ENCODE results near the gene KLHL6. TPM values are rescaled to one million over a fixed set of nuclear protein-coding genes. Genes with fewer than 3 reads are reported as not detected.
A peak's percentile ranks its signal among the peaks of the same experiment; 100 is the strongest.
"Not testable (repeated sequence)": the region's sequence is repeated elsewhere in the genome, so short reads cannot be mapped to it uniquely, and the experiment has no call there.

Gene KLHL6
- total RNA-seq, 1 donor from 2014 or later = 13.0 TPM

DNA sequence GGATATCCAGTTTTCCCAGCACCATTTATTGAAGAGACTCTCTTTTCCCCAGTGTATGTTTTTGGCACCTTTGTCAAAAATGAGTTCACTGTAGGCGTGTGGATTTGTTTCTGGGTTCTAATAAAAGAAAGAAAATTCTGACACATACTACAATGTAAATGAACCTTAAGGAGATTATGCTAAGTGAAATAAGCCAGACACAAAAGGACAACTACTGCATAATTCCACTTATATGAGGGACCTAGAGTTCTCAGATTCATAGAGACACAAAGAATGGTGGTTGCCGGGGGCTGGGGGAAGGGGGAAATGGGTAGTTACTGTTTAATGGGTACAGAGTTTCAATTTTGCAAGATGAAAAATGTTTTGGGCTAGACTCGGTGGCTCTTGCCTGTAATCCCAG is 14.7 kb upstream of the KLHL6 start:
- not testable (repeated sequence) for DNase-seq (ENCODE audit: extremely low read depth, low read depth, low spot score)

DNA sequence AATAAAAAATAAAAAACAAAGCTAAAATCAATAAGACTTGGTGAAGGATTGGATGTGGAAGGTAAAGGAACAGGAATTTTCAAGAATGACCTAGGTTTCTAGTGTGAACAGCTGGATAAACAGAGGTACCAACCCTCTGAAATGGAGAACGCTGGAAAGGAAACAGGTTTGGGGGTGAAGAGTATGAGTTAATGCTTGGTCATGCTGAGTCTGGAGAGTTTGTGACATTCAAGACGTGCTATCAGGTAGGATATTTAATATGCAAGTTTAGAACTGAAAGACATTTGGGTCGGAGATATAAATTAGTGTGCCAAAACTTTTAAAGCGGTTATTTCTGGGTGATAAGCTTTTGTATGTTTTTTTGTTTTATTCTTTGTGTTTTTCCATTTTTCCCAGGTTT is 11.4 kb upstream of the KLHL6 start:
- DNase-seq (ENCODE audit: extremely low read depth, low read depth, low spot score) = no peak

DNA sequence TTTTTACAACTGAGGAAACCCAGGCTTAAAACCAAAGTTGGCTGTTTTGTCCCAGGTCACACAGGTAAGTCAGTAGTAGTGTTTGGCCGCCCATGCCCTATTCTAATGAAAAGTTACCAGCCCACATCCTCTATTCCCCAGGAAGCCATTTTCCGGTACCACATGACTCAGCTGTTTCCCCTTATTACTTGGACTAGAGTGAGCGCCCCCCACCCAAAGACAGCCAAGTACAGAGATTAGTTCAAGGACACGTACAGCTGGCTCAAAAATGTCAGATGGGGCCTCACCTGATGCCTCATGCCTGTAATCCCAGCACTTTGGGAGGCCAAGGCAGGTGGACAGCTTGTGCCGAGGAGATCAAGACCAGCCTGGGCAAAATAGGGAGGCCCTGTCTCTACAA is 8.5 kb upstream of the KLHL6 start:
- DNase-seq (ENCODE audit: extremely low read depth, low read depth, low spot score) = no peak

DNA sequence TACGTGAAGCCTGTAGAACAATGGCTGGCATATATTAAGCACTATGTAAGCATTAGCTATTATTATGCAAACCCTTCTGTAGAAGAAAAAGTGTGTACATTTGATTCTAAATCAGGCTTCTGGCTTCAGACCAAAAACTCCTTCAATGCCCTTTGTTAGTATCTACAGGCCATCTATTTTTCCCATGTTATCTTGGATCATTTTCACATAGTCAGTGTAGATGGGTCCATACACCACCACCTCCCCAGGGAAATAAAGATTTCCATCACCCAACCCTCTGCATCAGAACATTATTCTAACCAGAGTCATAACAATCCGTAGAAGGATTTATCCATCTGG is 8.0 kb upstream of the KLHL6 start:
- no peak for DNase-seq (ENCODE audit: extremely low read depth, low read depth, low spot score)

DNA sequence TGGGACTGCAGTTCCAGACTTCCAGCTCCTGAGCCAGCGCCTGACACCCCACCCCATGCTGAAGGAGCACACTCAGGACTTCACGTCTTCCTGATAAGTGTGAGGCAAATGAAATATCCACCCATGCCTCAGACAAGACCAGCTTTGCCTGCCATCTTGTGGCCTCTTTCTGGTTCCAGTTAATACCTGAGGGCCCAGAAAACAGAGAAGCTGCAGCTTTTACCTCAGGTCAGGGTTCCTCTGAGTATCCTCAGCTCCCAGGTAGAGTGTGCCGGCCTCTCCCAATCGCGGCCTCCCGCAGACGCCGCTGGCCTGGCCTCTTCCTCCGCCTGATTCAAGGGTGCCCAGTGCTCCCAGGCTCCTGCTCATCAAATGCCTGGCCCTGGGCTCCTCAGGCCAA is 5.1 kb upstream of the KLHL6 start:
- no peak for DNase-seq (ENCODE audit: extremely low read depth, low read depth, low spot score)

DNA sequence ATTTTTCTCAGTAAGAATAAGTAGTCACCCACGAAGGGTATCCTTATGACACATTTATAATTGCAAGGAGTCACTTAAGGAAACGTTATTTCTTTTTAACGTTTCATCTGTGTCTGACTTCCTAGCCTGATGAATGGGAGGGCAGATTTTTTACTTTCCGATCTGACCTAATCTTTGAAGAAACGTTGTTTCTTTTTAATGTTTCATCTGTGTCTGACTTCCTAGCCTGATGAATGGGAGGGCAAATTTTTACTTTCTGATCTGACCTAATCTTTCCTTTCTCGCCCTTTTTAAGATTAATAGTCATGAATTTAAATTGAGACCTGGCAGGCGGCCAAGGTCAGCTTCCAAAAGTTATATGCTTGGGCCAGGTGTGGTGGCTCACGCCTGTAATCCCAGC is 3.0 kb upstream of the KLHL6 start:
- DNase-seq (ENCODE audit: extremely low read depth, low read depth, low spot score) = no peak

DNA sequence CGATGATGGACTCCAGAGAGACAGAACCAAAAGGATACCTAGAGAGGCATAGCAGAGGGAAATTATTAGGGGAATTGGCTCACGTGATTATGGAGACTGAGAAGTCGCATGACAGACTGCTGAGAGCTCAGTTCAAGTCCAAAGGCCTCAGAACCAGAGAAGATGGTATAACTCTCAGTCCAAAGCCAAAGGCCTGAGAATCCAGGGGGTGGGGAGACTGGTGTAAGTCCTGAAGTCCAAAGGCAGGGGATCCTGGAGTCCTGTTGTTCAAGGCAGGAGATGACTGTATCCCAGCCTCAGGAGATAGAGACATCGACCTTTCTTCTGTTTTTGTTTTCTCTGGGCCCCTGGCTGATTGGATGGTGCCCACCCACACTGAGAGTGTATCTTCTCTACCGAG is 1.2 kb upstream of the KLHL6 start:
- no peak for DNase-seq (ENCODE audit: extremely low read depth, low read depth, low spot score)

DNA sequence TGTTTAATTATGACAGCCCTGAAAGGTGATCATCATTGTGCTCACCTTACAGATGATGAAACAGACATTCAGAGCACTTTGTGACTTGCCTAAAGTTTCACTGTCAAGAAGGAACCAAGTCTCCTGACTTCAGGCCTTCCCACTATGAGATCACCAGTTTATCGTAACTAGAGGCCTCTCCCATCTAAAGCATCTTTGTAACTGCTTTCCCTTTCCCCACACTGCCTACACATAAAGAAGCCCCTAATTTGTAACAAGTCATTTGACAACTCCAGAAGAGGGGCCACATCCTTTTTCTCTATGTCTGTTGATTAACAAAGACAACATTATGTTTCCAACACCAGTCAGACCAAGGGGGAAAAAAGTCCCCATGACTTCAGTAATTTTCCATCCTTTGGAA is 1.1 kb downstream of the KLHL6 start:
- DNase-seq (ENCODE audit: extremely low read depth, low read depth, low spot score) = no peak

DNA sequence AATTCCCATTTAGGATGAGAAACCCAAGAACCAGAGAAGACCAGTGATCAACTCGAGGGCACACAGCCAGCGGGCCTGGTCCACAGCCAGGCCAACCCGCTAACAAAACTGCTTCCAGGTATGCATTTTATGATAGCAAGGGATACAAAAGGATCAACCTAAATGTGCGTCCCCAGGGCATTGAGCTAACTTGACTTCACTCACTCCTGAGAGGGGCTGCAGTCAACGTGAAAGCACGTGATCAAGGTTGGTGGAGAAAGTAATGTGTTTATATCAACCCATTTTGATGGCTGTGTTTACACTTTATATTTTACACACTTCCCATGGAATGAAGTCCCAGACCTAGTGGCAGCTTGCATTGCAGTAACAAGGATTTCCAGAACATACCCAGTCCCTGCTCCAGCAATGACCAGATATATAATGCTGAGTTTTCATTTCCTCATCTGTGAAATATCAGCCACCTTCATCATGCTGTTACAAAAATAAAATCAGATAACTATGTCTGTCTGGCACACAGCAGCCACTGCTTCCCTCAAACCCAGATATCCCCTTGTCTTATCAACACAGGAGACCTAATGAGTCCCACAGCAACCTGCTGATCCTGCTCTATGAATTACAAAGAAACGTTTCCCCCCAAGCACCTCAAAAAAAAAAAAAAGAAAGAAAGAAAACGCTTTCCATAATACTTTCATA is 2.0 kb downstream of the KLHL6 start:
- no peak for DNase-seq (ENCODE audit: extremely low read depth, low read depth, low spot score)

DNA sequence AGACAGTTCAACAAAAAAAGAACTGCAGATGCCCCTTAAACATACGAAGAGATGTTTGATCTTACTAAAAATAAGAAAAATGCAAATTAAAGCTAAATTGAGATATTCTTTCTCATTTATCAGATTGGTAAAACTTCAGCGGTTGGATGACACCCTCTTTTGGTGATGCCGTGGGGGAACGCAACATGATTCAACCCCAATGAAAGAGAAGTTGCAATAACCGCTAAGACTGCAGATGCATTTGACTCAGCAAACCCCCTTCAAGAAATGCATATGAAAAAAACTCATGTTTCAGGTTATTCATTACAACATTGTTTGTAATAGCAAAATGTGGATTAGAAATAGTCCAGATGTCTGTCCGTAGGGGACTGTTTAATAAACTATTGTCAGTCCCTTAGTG is 3.6 kb downstream of the KLHL6 start:
- no peak for DNase-seq (ENCODE audit: extremely low read depth, low read depth, low spot score)

DNA sequence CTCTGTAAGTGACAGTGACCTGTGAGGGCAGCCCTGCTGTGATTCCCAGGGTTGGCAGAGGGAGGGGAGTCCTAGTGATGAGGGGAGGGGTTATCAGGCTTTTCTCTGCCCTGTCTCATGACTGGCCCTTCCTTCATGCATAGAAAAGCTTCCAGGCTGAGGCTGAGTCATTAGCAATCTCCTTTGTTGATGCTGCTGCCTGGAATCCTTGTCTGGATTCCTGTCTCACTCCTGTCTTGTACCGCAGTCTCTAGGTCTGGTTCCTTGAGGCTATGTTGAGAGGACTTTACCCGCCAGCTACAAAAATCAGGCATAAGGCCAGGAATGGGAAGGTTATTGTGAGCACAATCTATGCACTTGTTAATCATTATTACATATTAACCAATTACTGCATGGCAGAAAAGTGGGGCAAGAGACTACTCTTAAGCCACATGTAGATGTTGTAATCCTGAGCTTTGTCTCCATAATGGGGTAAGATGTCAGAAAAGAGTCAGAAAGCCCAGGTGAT is 7.2 kb downstream of the KLHL6 start:
- DNase-seq (ENCODE audit: extremely low read depth, low read depth, low spot score) = peak; percentile 78

DNA sequence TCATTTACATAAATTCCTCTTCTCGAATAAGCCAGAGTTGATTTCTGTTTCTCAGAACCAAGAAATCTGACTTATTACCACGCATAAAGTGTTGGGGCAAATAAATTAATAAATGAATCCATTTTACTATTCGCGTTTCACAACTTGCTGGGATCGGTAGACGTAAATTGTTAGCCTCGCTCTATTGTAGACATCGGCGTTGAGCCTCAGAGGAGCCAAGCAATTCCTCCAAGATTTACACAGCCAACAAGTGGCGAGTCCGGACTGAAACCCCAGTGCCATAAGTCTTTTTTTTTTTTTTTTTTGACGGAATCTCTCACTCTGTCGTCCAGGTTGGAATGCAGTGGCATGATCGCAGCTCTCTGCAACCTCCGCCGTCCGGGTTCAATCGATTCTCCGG is 8.9 kb downstream of the KLHL6 start:
- no peak for DNase-seq (ENCODE audit: extremely low read depth, low read depth, low spot score)

DNA sequence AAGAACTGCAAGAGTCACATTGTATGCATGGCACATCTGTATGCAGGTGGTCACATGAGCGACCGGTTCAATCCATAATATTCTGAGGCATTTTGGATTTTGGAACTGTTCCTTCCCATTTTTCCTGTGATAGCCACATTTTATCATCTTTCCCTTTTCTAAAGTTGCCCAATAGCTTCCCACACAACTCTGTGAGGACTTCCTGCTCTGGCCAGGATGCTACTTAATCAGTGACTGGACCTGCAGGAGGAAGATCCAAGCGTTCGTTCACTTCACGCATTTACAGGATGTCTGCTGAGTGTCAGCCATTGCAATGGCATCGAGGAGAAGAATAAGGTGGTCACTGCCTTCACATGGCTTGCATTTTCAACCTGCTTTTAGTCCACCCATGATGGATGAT is 9.8 kb downstream of the KLHL6 start:
- DNase-seq (ENCODE audit: extremely low read depth, low read depth, low spot score) = no peak

DNA sequence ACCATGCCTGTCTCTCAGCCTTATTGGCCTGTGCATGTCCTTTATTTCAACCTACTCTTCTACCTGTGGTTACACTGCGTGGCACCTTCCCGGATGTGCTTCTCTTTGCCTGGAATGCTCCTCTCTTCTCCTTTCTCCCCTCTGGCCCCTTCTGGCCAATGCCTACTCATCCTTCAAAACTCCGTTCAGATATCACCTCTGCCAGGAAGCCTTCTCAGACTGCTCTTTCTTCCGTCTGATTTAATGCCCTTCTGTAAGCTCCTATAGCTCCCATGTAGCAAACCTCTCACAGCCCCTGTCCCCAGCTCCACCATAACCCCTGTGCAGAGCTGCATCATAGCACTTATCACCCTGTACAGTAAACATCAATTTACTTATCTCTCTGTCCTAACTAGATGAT is 13.2 kb downstream of the KLHL6 start:
- no peak for DNase-seq (ENCODE audit: extremely low read depth, low read depth, low spot score)

DNA sequence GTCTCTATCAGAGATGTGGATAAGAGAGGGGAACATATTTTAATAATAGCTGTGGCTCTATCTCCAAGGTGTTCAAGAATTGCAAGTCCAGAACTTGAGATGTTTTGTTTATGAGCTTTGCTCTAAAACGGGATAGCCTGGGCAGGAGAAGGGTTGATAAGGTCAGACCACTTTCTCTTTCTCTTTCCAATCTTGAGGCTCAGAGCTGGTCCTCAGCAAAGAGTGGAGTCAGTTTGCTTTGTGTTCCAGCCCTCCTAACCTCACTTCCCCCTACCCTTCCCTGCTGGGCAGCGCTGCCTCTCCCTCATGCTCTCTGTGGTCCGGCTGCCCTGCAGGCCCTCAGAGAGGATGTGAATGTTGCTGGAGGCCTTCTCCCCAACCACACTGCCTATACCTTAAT is 13.8 kb downstream of the KLHL6 start:
- DNase-seq (ENCODE audit: extremely low read depth, low read depth, low spot score) = no peak

DNA sequence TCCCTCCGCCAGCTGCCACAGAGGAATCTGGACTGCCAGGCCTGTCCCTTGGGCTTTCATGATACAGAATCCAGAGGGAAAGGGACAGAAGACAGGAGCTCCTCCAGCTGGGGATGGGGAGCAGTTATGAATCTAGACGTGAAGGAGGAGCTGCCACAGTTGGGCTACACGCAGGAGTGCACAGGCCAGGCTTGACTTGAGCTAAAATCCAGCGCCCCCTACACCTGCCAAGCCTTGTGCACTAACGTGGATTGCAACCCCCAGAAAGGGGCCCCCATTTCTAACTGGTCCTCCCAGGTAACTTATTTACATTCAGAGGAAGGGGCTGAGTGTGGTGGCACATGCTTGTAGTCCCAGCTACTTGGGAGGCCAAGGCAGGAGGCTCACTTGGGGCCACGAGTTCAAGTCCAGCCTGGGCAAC is 14.3 kb downstream of the KLHL6 start:
- no peak for DNase-seq (ENCODE audit: extremely low read depth, low read depth, low spot score)

DNA sequence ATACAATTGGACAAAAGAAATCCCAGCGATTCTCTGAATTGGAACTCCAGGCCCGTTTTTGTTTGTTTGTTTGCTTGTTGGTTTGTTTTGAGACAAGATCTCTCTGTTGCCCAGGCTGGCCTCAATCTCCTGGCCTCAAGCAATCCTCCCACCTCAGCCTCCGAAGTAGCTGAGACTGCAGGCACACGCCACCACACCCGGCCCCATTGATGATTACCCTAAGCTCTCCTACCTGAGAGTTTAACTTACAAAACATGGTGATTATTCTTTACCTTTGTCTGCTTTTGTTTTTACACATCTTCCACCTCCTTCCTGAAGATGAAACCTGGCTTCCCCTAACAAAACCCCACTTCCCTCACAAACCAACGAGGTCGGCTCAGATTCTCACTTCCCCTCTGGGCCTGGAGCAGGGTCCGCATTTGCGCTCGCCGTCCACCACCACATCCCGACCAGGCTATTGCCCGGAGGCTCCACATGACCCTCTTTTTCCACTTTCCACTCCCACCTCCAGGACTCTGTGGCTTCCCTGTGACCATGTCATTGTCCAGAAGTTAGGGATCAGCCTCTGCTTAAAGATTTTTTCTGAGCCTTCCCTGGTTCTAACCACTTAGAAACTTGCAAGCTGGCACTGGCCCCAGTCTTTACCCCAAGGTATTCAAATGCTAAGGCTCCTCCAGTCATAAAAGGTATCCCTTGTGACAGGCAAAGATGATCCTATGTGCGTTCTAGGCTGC is 14.8 kb downstream of the KLHL6 start:
- DNase-seq (ENCODE audit: extremely low read depth, low read depth, low spot score) = no peak

DNA sequence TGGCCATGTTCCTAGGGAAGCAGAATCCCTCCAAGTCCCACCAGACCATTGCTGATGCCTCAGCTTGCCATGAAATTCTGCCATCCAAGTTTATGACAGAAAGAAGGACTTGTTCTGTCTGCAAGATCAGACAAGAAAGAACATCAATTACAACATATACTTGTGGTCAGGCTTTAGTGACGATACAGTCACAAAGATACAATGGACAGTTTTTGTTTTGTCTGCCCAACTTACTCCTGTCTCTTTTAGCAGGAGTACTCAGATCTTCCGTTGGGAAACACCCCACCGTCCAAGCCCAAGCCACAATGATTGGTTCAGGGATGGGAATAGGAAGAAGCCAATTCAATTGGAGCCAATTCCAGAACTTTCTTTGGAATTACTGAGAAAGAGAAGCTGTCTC is 15.7 kb downstream of the KLHL6 start:
- DNase-seq (ENCODE audit: extremely low read depth, low read depth, low spot score) = no peak

DNA sequence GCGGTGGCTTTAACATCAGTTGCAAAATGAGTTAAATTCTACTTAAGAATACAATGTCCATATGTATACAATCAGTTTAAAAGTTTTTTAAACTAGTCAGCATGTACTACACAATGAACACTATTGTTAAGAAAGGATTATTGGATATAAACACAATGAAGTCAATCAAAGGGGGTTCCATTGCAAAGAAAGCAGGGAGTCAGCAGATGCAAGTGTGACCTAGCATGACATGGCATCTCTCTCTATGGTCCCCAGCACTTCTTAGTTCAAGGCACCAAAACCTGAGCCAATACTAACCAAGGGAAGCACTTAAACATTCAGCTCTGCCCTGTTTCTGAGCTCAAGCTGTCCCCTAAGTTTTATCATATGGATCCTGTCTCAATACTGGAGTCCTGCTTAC is 17.0 kb downstream of the KLHL6 start:
- no peak for DNase-seq (ENCODE audit: extremely low read depth, low read depth, low spot score)

DNA sequence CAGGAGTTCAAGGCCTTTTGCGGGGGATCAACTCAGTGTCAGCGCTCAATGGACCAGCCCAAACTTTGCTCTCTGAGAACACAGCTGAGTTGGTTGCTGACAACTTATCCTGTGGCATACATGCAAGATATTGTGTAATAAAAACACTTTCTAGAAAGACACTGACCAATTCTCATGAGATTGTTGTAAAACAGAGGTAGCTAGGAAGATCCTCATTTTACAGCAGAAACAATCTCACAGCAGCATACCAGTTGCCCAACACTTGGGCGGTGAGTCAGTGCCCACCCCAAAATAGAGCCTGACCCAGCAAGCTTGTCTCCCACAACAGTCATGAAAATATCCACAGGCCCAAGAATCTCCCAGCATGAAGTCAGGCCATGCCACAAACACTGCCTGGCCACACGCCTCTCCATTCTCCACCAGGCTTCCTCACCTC is 18.2 kb downstream of the KLHL6 start:
- DNase-seq (ENCODE audit: extremely low read depth, low read depth, low spot score) = no peak

DNA sequence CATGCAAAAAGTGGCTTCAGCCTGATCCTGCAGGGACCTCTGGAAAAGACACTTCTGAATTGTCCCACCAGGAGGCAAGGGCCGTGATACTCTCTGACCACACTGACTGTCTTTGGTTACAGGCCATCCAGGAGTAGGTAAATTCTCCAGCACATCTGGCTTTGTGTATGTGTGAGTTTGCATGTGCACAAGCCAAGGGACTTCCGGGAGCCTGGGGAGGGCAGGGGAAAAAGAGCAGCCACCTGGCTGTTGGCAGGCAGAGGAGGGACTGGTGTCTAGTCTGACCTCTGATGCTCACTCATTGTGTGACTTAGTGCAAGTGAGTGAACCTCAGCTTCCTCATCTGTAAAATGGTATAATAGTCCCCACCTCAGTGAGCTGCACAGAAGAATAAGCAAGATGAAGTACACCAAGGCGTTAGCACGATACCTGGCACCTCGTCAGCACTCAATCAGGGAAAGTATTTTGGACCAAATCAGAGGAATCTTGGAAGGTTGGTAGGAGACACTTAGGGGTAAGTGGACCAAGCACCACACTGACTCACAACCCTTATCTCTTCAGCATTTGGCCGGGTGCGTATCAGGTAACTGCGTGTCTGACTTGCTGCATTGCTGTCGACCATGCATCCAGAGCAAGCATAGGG is 19.1 kb downstream of the KLHL6 start:
- no peak for DNase-seq (ENCODE audit: extremely low read depth, low read depth, low spot score)

DNA sequence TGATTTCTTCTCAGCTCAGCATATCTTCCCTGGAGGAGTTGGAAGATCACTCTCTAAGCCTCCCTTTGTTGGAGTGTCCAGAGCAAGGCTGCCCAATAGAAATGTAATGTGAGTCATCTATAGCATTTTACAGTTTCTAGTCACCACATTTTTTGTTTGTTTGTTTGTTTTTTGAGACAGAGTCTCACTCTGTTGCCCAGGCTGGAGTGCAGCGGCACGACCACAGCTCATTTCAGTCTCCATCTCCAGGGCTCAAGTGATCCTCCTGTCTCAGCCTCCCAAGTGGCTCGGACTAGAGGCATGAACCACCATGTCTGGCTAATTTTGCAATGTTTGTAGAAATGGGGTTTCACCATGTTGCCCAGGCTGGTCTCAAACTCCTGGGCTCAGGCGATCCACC is 21.3 kb downstream of the KLHL6 start:
- DNase-seq (ENCODE audit: extremely low read depth, low read depth, low spot score) = no peak

Data from glomerular endothelial cell (primary cell).